ENCODE data around the gene CASTOR1. TPM values are rescaled to one million over a fixed set of nuclear protein-coding genes. Genes with fewer than 3 reads are reported as not detected.

Gene CASTOR1
- total RNA-seq, 1 experiment from 2014 or later: 2.0 TPM

- CTCF ChIA-PET: interaction anchor here (0.6 kb wide), 1 partner anchor 9 kb away, joined by 3 read pairs; no protein-coding TSS in a partner anchor
- H3K27me3 ChIP-seq (replicated peaks; ENCODE audit: insufficient read depth, low read depth, low read length, poor library complexity): no peaks in the 10 kb centered on the region
- DNase-seq (ENCODE audit: low spot score): no peak
- H3K4me3 ChIP-seq (ENCODE audit: low read depth, low read length, poor library complexity, severe bottlenecking): no peak overlapping the region
- H3K27ac ChIP-seq (ENCODE audit: low read depth, low read length, poor library complexity, severe bottlenecking): no peak overlapping the region
- no peaks in the 10 kb centered on the region for H3K9me3 ChIP-seq (ENCODE audit: low read depth, low read length, poor library complexity, severe bottlenecking)
- peaks cover 7% of the 10 kb centered on the region for H3K4me1 ChIP-seq (ENCODE audit: insufficient read depth, low read length, poor library complexity, severe bottlenecking)
- POLR2A ChIA-PET (ENCODE audit: low non-redundant PET): no interaction called here
- no peaks in the 10 kb centered on the region for H3K36me3 ChIP-seq (ENCODE audit: insufficient read depth, low read length, poor library complexity, severe bottlenecking)
- BruUV-seq (replicated peaks): no TSS peak
- intact Hi-C loops (cut with micrococcal nuclease; ENCODE audit: unreplicated experiment): no loop called here
- TF ChIP-seq EZH2 (IDR thresholded peaks at IDR 0.05; ENCODE audit: borderline replicate concordance, low read depth, low read length, poor library complexity, severe bottlenecking) (no peak), CTCF (conservative IDR thresholded peaks at IDR 0.05; ENCODE audit: low read depth, low read length) (no peak)
Measured at GRCh38 chr22:30253205-30253852, 36.0 kb downstream of the CASTOR1 start.

- intact Hi-C loops (cut with micrococcal nuclease; ENCODE audit: unreplicated experiment): no loop called here
- Histone ChIP-seq H3K27me3 (replicated peaks; ENCODE audit: insufficient read depth, low read depth, low read length, poor library complexity) (no peaks in the 10 kb centered on the region), H3K27ac (ENCODE audit: low read depth, low read length, poor library complexity, severe bottlenecking) (no peak overlapping the region), H3K36me3 (ENCODE audit: insufficient read depth, low read length, poor library complexity, severe bottlenecking) (no peaks in the 10 kb centered on the region), H3K4me1 (ENCODE audit: insufficient read depth, low read length, poor library complexity, severe bottlenecking) (peaks cover 7% of the 10 kb centered on the region), H3K4me3 (ENCODE audit: low read depth, low read length, poor library complexity, severe bottlenecking) (no peak overlapping the region), H3K9me3 (ENCODE audit: low read depth, low read length, poor library complexity, severe bottlenecking) (no peaks in the 10 kb centered on the region)
- TF ChIP-seq EZH2 (IDR thresholded peaks at IDR 0.05; ENCODE audit: borderline replicate concordance, low read depth, low read length, poor library complexity, severe bottlenecking): no peak
- no peak for TF ChIP-seq CTCF (conservative IDR thresholded peaks at IDR 0.05; ENCODE audit: low read depth, low read length)
- CTCF ChIA-PET: interaction anchor here (0.6 kb wide), 1 partner anchor 147 kb away, joined by 7 read pairs; no protein-coding TSS in a partner anchor
- DNase-seq (ENCODE audit: low spot score): no peak
- BruUV-seq (replicated peaks): no TSS peak
- POLR2A ChIA-PET (ENCODE audit: low non-redundant PET): no interaction called here
Measured at GRCh38 chr22:30252411-30253204, 36.7 kb downstream of the CASTOR1 start.

GRCh38 chr22:30251711-30252110 lies 37.6 kb downstream of the CASTOR1 start:
- no peaks in the 10 kb centered on the region for H3K9me3 ChIP-seq (ENCODE audit: low read depth, low read length, poor library complexity, severe bottlenecking)
- no peaks in the 10 kb centered on the region for H3K36me3 ChIP-seq (ENCODE audit: insufficient read depth, low read length, poor library complexity, severe bottlenecking)
- intact Hi-C loops (cut with micrococcal nuclease; ENCODE audit: unreplicated experiment): no loop called here
- ChIA-PET POLR2A (ENCODE audit: low non-redundant PET) (no interaction called here), CTCF (interaction anchor here (0.6 to 0.9 kb wide), 2 partner anchors 146 to 163 kb away, joined by 3 to 7 read pairs; no protein-coding TSS in a partner anchor)
- peaks cover 10% of the 10 kb centered on the region for H3K4me1 ChIP-seq (ENCODE audit: insufficient read depth, low read length, poor library complexity, severe bottlenecking)
- no peak for DNase-seq (ENCODE audit: low spot score)
- H3K4me3 ChIP-seq (ENCODE audit: low read depth, low read length, poor library complexity, severe bottlenecking): no peak overlapping the region
- BruUV-seq (replicated peaks): no TSS peak
- no peak for TF ChIP-seq CTCF (conservative IDR thresholded peaks at IDR 0.05; ENCODE audit: low read depth, low read length)
- TF ChIP-seq EZH2 (IDR thresholded peaks at IDR 0.05; ENCODE audit: borderline replicate concordance, low read depth, low read length, poor library complexity, severe bottlenecking): no peak
- peaks cover 2% of the 10 kb centered on the region for H3K27me3 ChIP-seq (replicated peaks; ENCODE audit: insufficient read depth, low read depth, low read length, poor library complexity)
- no peak overlapping the region for H3K27ac ChIP-seq (ENCODE audit: low read depth, low read length, poor library complexity, severe bottlenecking)
